Measurements from ENCODE around the gene SLC44A5. TPM values are rescaled to one million over a fixed set of nuclear protein-coding genes. Genes with fewer than 3 reads are reported as not detected.
A peak's percentile ranks its signal among the peaks of the same experiment; 100 is the strongest.

Gene SLC44A5
- total and polyA plus RNA-seq, 10 donors = 0.28 to 4.0 (median 0.87) TPM

DNA sequence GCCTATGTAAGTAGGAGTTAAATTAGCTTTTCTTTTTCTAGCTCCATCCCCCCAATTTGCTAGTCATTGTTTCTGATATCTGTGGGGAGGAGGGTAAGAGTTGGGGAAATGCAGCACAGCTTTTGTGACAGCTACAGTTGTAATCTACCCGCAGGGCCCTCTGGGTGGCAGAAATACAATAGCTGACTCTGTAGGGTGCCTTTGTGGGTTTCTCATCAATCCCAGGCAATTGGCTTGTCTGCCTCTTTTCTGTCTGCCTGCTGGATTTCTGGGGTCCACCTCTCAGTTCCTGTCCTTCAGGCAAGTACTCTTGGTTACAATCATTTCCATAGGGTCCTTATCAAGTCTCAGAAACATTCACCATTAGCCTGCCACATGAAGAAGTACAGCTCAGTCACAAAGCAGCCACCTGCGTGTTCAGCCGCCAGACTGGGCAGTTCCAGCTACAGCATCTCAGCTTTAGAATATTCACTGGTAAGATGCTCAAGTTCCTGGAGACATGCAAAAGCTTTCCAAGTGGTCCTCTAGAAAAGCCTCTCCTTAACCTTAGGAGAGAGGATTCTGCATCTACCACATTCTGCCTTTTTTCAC is 19.2 kb upstream of the SLC44A5 start:
- TF ChIP-seq POLR2AphosphoS5 (IDR thresholded peaks at IDR 0.05) (no peak), POLR2A (IDR thresholded peaks at IDR 0.05) (no peak)
- TF ChIP-seq, protein P1, sequence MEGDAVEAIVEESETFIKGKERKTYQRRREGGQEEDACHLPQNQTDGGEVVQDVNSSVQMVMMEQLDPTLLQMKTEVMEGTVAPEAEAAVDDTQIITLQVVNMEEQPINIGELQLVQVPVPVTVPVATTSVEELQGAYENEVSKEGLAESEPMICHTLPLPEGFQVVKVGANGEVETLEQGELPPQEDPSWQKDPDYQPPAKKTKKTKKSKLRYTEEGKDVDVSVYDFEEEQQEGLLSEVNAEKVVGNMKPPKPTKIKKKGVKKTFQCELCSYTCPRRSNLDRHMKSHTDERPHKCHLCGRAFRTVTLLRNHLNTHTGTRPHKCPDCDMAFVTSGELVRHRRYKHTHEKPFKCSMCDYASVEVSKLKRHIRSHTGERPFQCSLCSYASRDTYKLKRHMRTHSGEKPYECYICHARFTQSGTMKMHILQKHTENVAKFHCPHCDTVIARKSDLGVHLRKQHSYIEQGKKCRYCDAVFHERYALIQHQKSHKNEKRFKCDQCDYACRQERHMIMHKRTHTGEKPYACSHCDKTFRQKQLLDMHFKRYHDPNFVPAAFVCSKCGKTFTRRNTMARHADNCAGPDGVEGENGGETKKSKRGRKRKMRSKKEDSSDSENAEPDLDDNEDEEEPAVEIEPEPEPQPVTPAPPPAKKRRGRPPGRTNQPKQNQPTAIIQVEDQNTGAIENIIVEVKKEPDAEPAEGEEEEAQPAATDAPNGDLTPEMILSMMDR (IDR thresholded peaks at IDR 0.05 in 8 of 11, conservative IDR thresholded peaks at IDR 0.05 in 3 of 11) = no peak
- Histone ChIP-seq H3K27ac (no peak overlapping the region), H3K9me3 (no peaks in the 10 kb centered on the region), H3K27me3 (replicated peaks in 1 of 7) (peaks cover 0 to 9% (median 0%) of the 10 kb centered on the region in 7 donors), H3K36me3 (no peaks in the 10 kb centered on the region), H3K4me1 (no peaks in the 10 kb centered on the region), H3K4me3 (no peak overlapping the region)
- intact Hi-C loops (cut with DNase I; ENCODE audit: low total_unique reads) = loop anchor here (5.0 kb wide), 1 partner anchor 363 kb away; no protein-coding TSS in a partner anchor
- no peak for DNase-seq
- WGBS, 5 donors = 60 to 75% (median 62%) methylated on average over 3 of the region's 3 CpGs

DNA sequence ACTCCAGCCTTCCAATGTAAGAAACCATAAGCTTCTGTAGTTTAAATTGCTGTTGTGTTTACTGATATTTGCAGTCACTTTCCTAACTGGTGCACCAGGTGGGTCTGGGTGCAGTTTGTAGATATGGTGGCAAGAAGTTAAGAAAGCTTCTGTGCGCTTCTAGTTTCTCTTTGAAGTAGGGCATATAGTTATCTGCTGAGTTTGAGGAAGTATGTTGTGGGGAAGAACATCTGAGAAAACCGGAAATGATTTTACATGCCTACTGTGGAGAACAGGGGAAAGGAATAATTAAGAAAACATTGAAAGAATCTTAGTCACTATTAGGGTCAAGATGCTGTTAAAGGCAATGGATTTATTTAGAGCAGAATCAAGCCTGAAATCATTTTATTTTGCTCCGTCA is 14.9 kb upstream of the SLC44A5 start:
- H3K27ac ChIP-seq = no peak overlapping the region
- WGBS, 5 donors = 43 to 67% (median 56%) methylated on average over 3 of the region's 3 CpGs
- peaks cover 0 to 16% (median 0%) of the 10 kb centered on the region in 7 donors for H3K27me3 ChIP-seq (replicated peaks in 1 of 7)
- DNase-seq = no peak
- TF ChIP-seq, protein P1 (IDR thresholded peaks at IDR 0.05 in 8 of 11, conservative IDR thresholded peaks at IDR 0.05 in 3 of 11) = no peak
- TF ChIP-seq POLR2A (IDR thresholded peaks at IDR 0.05) = no peak
- TF ChIP-seq POLR2AphosphoS5 (IDR thresholded peaks at IDR 0.05) = no peak
- intact Hi-C loops (cut with DNase I; ENCODE audit: low total_unique reads) = no loop called here
- H3K4me1 ChIP-seq = no peaks in the 10 kb centered on the region
- H3K36me3 ChIP-seq = no peaks in the 10 kb centered on the region
- no peaks in the 10 kb centered on the region for H3K9me3 ChIP-seq
- H3K4me3 ChIP-seq = no peak overlapping the region

DNA sequence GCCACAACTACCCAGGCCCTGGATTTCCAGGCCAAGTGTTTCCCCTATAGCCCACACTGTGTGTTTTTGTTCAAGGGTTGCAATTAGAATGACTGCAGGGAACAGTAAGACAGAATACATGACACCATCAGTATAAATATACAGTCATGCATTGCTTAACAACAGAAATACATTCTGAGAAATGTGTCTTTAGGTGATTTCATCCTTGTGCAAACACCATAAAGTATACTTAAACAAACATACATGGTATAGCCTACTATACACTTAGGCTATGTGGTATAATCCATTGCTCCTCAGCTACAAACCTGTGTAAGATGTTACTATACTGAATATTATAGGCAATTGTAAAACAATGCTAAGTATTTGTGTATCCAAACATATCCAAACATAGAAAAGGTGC is 7.5 kb upstream of the SLC44A5 start:
- DNase-seq = no peak
- intact Hi-C loops (cut with DNase I; ENCODE audit: low total_unique reads) = no loop called here
- H3K27ac ChIP-seq = no peak overlapping the region
- H3K4me3 ChIP-seq = no peak overlapping the region
- peaks cover 4 to 31% (median 24%) of the 10 kb centered on the region in 6 donors for H3K4me1 ChIP-seq
- H3K27me3 ChIP-seq (replicated peaks in 1 of 7) = peaks cover 0 to 65% (median 33%) of the 10 kb centered on the region in 7 donors
- TF ChIP-seq POLR2A (IDR thresholded peaks at IDR 0.05) (no peak), POLR2AphosphoS5 (IDR thresholded peaks at IDR 0.05) (no peak)
- TF ChIP-seq, protein P1 (IDR thresholded peaks at IDR 0.05 in 8 of 11, conservative IDR thresholded peaks at IDR 0.05 in 3 of 11) = no peak
- no peaks in the 10 kb centered on the region for H3K36me3 ChIP-seq
- no peaks in the 10 kb centered on the region for H3K9me3 ChIP-seq

DNA sequence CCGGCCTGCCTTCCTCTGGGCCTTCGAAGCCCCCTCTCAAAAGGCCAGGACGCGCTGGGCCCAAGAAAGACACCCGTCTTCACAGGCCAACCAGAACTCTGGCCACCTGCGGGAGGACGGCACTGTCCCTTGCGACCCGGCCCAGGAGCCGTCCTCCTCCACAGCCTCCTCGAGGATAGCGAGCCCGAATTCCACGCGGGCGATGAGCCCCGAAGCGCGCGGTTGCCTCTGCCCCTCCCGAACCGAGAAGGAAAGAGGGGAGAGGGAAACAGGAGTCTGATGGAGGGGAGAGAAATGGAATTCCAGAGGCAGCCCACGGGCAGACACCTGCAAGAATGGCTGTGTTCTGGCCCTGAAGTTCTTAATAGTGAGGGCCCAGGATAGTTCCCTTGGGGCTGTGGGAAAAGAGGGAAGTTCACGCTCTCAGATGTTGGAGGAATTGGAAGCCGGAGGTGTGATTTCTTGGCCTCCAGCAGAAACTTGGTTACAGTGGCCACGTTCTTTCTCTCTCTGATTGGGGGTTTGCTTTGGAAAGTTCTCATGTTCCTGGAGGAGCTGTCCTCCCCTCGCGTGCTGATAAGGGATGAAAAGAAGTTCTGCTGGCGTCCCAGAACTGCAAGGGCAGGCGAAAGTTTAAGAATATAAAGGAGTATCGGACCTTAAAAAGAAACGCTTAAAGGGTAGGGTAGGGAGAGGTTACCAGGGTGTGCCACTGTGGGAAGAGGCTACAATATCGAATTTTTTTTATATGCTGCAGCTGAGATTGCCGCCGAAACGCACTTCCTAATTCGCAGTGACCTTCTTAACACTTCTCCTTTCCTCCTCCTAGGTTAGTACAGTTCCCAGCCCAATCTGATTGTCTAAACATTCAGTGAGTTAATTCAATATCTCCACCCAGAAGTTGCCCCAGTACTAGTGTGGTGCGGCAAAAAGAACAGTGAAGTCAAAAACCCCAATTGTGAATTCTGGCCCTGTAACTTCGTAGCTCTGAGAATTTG is 5.8 kb upstream of the SLC44A5 start:
- Histone ChIP-seq H3K9me3 (no peaks in the 10 kb centered on the region), H3K36me3 (no peaks in the 10 kb centered on the region), H3K27ac (no peak overlapping the region), H3K4me1 (peaks cover 4 to 31% (median 24%) of the 10 kb centered on the region in 6 donors), H3K27me3 (replicated peaks in 1 of 7) (peaks cover 0 to 71% (median 42%) of the 10 kb centered on the region in 7 donors), H3K4me3 (peak overlapping the region in 7 of 8 donors; percentile 29 to 71 (median 42))
- intact Hi-C loops (cut with DNase I; ENCODE audit: low total_unique reads) = no loop called here
- WGBS, 5 donors = 6 to 13% (median 8%) methylated on average over 32 to 39 of the region's 39 CpGs
- peak; percentile 74 for DNase-seq
- no peak for TF ChIP-seq POLR2AphosphoS5 (IDR thresholded peaks at IDR 0.05)
- no peak for TF ChIP-seq POLR2A (IDR thresholded peaks at IDR 0.05)
- TF ChIP-seq, protein P1 (IDR thresholded peaks at IDR 0.05 in 8 of 11, conservative IDR thresholded peaks at IDR 0.05 in 3 of 11) = no peak

Measured in spleen (tissue), 11 donors.